ENCODE results near the gene OXLD1. TPM values are rescaled to one million over a fixed set of nuclear protein-coding genes. Genes with fewer than 3 reads are reported as not detected.
A peak's percentile ranks its signal among the peaks of the same experiment; 100 is the strongest.

The OXLD1 gene
- total and polyA plus RNA-seq, 4 donors: 11.2 to 26.4 (median 19.0) TPM

GRCh38 chr17:81667754-81668153 lies 1.3 kb upstream of the OXLD1 start:
- Histone ChIP-seq H3K27ac (ENCODE audit: low read depth in 1 of 2, low read length in 2 of 2) (no peak overlapping the region), H3K9ac (ENCODE audit: low read depth in 1 of 2, low read length in 2 of 2) (no peak overlapping the region), H3K36me3 (ENCODE audit: control insufficient read depth in 4 of 4, insufficient read depth in 3 of 4, low read depth in 1 of 4, low read length in 3 of 4) (peaks cover 5 to 30% (median 12%) of the 10 kb centered on the region in 4 donors), H3K9me3 (ENCODE audit: control insufficient read depth in 4 of 4, low read length in 3 of 4) (no peaks in the 10 kb centered on the region), H3K4me1 (ENCODE audit: control insufficient read depth in 4 of 4, insufficient read depth in 4 of 4, low read length in 3 of 4) (peaks cover 11 to 25% (median 18%) of the 10 kb centered on the region in 4 donors), H3K27me3 (ENCODE audit: control insufficient read depth in 4 of 4, insufficient read depth in 4 of 4, low read length in 3 of 4) (no peaks in the 10 kb centered on the region), H3K4me3 (ENCODE audit: low read depth in 1 of 3, low read length in 3 of 3) (no peak overlapping the region)
- WGBS: 90% methylated on average over 18 of the region's 18 CpGs
- DNase-seq (ENCODE audit: low spot score): no peak
- TF ChIP-seq HNF4G (IDR thresholded peaks at IDR 0.05) (no peak), MAX (IDR thresholded peaks at IDR 0.05) (no peak), FOXA2 (IDR thresholded peaks at IDR 0.05) (no peak), RXRA (IDR thresholded peaks at IDR 0.05) (no peak), GABPA (IDR thresholded peaks at IDR 0.05 in 1 of 2, conservative IDR thresholded peaks at IDR 0.05 in 1 of 2) (no peak), RAD21 (IDR thresholded peaks at IDR 0.05) (no peak), ZBTB33 (IDR thresholded peaks at IDR 0.05) (no peak), CTCF (IDR thresholded peaks at IDR 0.05; ENCODE audit: low read depth, low read length, missing input control) (no peak), TAF1 (conservative IDR thresholded peaks at IDR 0.05) (no peak), NR2F2 (IDR thresholded peaks at IDR 0.05) (no peak), ATF3 (IDR thresholded peaks at IDR 0.05) (no peak), JUND (IDR thresholded peaks at IDR 0.05) (no peak)

- Histone ChIP-seq H3K9ac (ENCODE audit: low read depth in 1 of 2, low read length in 2 of 2) (peak overlapping the region; percentile 2 to 95), H3K36me3 (ENCODE audit: control insufficient read depth in 4 of 4, insufficient read depth in 3 of 4, low read depth in 1 of 4, low read length in 3 of 4) (peaks cover 0 to 13% (median 6%) of the 10 kb centered on the region in 4 donors), H3K27me3 (ENCODE audit: control insufficient read depth in 4 of 4, insufficient read depth in 4 of 4, low read length in 3 of 4) (no peaks in the 10 kb centered on the region), H3K9me3 (ENCODE audit: control insufficient read depth in 4 of 4, low read length in 3 of 4) (no peaks in the 10 kb centered on the region), H3K4me1 (ENCODE audit: control insufficient read depth in 4 of 4, insufficient read depth in 4 of 4, low read length in 3 of 4) (peaks cover 11 to 25% (median 18%) of the 10 kb centered on the region in 4 donors), H3K4me3 (ENCODE audit: low read depth in 1 of 3, low read length in 3 of 3) (peak overlapping the region; percentile 85 to 91 (median 89)), H3K27ac (ENCODE audit: low read depth in 1 of 2, low read length in 2 of 2) (peak overlapping the region; percentile 49 to 81)
- under 1% methylated on average over 16 of the region's 16 CpGs for WGBS
- no peak for TF ChIP-seq FOXA2 (IDR thresholded peaks at IDR 0.05)
- no peak for TF ChIP-seq NR2F2 (IDR thresholded peaks at IDR 0.05)
- no peak for TF ChIP-seq GABPA (IDR thresholded peaks at IDR 0.05 in 1 of 2, conservative IDR thresholded peaks at IDR 0.05 in 1 of 2)
- TF ChIP-seq SP1 (IDR thresholded peaks at IDR 0.05): no peak
- TF ChIP-seq ZBTB33 (IDR thresholded peaks at IDR 0.05): no peak
- no peak for TF ChIP-seq EGR1 (IDR thresholded peaks at IDR 0.05; ENCODE audit: low read depth in 2 of 2)
- no peak for TF ChIP-seq FOXA1 (IDR thresholded peaks at IDR 0.05)
- TF ChIP-seq JUND (IDR thresholded peaks at IDR 0.05): no peak
- no peak for TF ChIP-seq MAX (IDR thresholded peaks at IDR 0.05)
- no peak for DNase-seq (ENCODE audit: low spot score)
Measured at GRCh38 chr17:81666092-81666341, 388 bp downstream of the OXLD1 start.
